Measurements from ENCODE around the gene CIB2.

The CIB2 gene

DNA sequence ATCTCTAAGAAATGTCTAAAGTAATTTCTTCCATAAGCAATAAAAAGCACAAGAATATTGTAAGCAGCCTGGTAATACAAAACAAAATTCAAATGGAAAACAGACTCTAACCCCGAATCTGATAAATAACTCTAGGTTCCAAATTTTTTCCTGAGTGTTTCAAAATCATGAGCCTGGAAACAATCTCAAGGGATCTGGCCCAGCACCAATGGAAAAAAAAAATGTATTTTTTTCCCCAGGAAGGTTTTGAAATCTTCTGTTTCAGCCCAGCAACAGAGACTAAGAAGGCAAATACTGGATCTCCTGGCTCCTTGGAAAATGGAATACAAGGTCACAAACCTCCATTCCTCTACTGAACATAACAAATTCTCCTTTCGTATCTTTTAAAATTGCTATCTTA lies 66.7 kb downstream of the CIB2 start:
- no peak for DNase-seq

DNA sequence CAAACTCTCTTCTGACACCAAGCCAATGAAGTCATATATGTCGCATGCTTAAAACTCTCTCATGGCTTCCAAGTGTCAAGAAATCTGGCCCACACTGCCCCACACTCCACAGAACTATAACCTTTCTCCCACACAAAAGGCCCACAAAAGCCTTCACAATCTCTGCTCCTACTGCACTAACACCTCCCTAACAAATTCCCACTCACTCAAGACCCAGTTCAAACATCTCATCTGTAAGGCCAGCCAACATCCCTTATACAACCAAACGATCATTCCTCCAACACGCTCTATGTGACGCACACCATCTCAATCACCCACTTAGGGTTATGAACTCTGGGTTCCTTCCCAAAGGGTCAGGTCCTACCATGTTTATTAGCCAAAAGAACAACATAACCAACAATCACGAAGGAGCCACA lies 67.3 kb downstream of the CIB2 start:
- DNase-seq: no peak

DNA sequence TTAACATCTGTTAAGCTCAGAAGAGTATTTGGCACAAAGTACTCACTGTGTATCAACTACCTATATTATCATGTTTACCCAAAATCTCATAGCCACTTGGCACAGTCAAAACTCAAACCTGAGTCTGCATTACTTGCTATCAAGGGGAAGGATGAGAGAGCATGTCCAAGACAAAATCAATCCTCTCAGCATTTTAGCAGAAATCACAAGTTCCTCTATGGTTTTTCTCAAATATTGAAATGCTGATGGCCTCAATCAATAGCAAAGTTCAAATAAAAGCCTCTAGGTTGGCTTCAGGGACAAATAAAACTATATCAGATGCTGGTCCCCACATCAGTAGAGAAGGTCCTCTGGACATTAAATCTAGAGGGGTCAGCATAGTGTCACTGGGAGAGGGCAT lies 68.0 kb downstream of the CIB2 start:
- DNase-seq: no peak

DNA sequence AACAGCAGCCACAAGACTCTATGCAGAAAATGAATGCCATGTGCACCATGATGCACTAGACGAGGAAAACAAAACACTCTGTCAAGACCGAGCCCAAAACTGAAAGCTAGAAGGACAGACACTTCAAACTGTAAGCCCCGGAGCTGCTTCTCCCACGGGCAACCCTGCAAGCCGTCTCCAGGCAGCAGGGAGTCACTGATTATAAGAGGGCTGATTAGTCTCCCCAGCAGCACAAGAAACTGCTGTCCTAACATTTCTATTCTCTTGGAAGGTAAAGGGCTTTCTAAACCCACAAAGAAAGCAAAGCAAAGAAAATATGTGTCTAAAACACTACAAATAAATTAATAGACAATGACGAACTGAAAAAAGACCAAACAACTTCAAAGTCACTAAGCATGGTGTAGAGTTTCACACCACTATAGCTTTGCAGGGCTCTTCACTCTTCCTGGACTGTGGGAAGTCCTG lies 69.2 kb downstream of the CIB2 start:
- no peak for DNase-seq

DNA sequence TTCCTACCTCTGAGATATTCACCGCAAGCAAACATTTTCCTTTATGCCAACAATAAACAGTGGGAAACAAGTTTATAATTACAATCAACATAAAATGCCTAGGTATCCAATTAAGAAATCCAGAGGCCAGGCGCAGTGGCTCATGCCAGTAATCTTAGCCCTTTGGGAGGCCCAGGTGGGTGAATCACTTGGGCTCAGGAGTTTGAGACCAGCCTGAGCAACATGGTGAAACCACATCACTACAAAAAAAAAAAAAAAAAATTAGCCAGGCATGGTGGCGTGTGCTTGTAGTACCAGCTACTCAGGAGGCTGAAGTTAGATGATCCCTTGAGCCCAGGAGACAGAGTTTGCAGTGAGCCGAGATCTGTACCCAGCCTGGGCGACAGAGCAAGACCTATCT lies 71.0 kb downstream of the CIB2 start:
- no peak for DNase-seq

DNA sequence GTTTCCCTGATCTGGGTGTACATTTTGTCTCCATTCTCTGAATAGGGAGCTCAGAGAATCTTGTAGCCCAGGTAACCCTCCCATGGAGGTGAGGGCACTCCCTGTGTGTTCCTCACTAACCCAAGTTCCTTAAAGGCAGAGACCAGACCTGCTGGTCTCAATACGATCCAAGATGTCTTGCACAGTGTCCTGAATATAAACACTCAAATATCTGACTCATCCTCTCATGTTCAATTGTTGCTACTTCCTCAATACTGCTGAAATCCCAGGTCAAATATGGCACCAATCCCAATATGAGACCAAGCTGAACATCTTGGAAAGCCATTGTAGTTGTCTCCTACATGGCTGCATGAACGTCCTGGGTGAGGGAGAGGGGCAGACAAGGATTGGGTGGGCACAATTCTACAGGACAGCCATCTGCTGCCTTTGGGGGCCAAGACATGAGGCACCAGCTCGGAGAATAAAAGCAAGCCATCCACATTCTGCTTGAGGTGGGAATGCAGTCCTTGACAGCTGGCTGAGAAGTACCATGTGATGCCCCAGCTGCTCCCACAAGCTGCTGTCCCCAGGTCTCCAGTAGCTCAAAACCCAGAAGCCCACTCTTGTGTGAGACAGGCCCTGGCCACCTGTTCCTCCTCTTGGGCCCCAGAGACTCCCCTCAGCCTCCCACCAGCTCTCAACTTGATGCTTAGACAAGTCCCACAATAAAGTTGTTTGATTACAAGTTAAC lies 72.0 kb downstream of the CIB2 start:
- DNase-seq: no peak

DNA sequence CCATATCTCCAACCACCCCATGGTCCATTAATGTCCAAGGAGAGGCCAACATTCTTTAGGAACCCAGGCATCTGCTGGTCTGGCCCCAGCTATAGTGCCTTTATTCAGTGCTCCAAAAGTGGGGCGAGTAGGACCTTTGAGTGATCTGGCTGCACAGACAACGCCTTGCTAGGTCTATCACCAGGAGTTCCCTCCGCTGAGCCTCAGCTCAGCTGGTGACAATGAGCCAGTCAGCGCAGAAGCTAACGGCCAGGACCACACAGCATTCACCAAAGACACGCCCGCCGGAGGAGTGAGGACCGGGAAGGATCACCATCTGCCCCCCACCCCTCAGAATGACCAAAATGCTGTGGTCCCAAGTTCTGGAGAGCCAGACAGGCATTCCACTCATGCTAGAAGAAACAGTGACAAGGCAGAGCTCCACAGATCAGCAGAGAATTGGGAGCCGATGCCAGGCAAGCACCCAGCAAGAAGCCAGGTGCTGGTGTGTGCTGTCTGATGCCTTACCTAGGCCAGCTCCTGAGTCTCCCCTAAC lies 72.8 kb downstream of the CIB2 start:
- DNase-seq: no peak

DNA sequence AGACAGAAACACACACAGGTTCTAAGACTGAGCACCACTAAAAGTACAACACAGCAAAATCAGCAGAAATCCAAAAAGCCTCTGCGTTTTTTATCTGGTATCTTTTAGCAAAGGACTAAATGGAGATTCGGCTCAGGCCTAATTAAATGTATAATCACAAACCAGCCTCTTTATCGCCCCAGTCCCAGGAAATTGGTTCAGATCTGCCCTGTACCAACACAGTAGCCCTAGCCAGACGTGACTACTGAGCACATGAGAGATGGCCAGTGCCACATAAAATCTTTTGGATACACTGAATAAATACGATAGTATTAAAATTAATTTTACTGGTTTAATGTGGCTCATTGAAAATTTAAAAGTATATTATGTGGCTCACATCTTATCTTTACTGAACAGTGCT lies 73.4 kb downstream of the CIB2 start:
- no peak for DNase-seq

DNA sequence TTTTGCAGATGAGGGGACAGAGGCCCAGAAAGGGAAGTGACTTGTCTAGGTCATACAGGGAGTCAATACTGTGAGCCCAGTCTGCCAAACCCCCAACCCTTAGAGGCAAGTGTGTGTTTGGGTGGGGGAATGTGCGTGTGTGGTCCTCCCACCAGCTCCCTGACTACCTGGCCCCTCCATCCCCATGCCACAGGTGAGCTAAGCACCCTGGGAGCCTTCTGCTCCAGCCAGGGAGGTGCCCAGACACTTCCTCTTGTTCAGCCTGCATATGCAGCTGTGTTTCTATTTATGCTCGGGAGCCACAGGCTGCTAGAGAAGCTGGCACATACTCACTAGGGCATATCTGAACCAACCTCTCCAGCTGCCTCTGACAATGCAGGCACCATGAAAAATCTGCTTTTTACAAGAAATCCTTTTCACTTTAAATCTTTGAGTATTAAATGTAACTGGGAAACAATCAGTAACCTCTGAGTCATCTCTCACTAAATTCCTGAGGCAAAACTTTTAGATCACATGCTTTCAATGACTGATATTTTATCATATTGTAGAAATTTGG lies 74.5 kb downstream of the CIB2 start:
- DNase-seq: no peak

DNA sequence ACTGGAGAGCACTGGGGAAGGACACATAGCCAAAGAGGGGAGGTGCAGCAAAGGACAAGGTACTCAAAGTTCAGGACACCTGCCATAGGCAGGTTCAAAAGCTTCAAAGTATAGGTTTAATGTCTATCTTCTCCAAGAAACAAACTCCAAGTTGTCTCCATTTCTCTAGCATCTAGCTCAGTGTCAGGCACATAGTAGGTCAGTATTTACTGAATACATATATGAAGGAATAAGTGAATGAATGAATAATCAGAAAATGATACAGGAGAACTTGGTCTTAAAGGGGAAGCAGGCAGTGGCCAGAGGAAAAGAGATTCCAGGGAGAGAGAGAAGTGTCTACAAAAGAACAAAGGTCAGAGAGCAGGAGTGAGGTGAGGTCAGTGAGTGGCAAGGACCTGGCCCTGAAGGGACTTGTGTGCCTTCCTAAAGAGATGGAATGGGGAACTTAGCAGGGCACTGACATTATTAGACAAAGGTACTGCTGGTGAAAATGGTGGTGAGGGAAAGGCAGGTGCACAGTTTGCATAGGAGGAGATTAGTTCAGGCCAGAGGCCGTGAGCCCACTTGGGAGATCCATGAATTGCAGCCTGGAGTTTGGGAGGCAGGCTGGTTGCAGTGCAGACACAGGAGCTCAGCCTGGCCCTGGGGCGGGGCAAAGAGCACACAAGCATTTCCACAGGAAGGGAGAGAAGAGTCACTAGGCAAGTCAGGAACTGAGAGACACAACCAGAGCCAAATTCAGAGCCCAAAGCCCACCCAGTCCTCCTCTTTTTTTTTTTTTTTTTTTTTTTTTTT lies 75.1 kb downstream of the CIB2 start:
- DNase-seq: no peak

DNA sequence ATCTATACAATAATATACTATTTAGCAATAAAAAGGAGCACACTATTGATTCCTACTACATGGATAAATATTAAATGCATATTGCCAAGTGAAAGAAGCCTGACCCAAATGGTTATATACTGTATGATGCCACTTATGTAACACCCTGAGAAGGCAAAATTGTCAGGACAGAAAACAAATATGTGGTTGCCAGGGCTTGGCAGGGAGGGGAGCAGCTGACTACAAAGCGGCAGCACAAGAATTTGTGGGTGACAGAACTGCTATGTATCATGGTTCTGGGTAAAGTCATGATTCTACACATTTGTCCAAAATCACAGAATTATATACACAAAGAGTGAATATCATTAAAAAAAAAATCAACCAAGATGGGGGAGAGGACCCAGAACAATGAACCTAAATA lies 76.3 kb downstream of the CIB2 start:
- no peak for DNase-seq

All from left hindlimb (tissue), 1 donor.